H1 (cell line): Measurements from ENCODE around the gene TXNDC16.

Experiments used
- BCL11A ChIP-seq, 2 experiments: IDR thresholded peaks; one replicate each; pipeline ENCODE4 v1.6.1; 2011; ENCODE audit warnings: low read depth in 2 of 2, low read length in 2 of 2, mild to moderate bottlenecking in 2 of 2
- BRCA1 ChIP-seq: IDR thresholded peaks from 2 replicates; pipeline ENCODE4 v1.6.1; 2012; ENCODE audit warnings: low read depth, low read length, improper control_type of control experiment
- CBX8 ChIP-seq: fragments of 300-800, 300-1000 bp; sonication (generic); IDR thresholded peaks from 2 replicates; pipeline ENCODE4 v1.7.1; 2016; ENCODE audit warnings: low read depth, low read length, borderline replicate concordance
- CTCF ChIP-seq, 3 experiments: IDR thresholded peaks; 1 replicate in 2 of 3; 2 replicates in 1 of 3; pipeline versions ENCODE4 v1.5.1 to v1.6.1; 2011; ENCODE audit warnings: low read length in 3 of 3, mild to moderate bottlenecking in 3 of 3, inconsistent platforms in 2 of 3, low read depth in 1 of 3, moderate library complexity in 1 of 3; ENCODE audit not compliant: insufficient read depth in 1 of 3; ENCODE audit errors: control extremely low read depth in 1 of 3
- HDAC6 ChIP-seq: IDR thresholded peaks from one replicate; pipeline ENCODE4 v1.7.1; 2012; ENCODE audit warnings: low read depth, mild to moderate bottlenecking, inconsistent platforms, low read length, moderate library complexity
- MAFK ChIP-seq: IDR thresholded peaks from 2 replicates; pipeline ENCODE4 v1.6.1; 2012; ENCODE audit warnings: low read depth, mild to moderate bottlenecking, improper control_type of control experiment, low read length
- MAX ChIP-seq: IDR thresholded peaks from 2 replicates; pipeline ENCODE4 v1.6.1; 2012; ENCODE audit warnings: inconsistent platforms
- POLR2A ChIP-seq, 2 experiments: IDR thresholded peaks; 1 replicate in 1 of 2; 2 replicates in 1 of 2; pipeline ENCODE4 v1.6.1; 2011; ENCODE audit warnings: low read depth in 2 of 2, low read length in 2 of 2, mild to moderate bottlenecking in 2 of 2; ENCODE audit errors: control extremely low read depth in 1 of 2
- RFX5 ChIP-seq: IDR thresholded peaks from 2 replicates; pipeline ENCODE4 v1.6.1; 2011; ENCODE audit warnings: low read depth, low read length, improper control_type of control experiment, borderline replicate concordance
- USF2 ChIP-seq: IDR thresholded peaks from 2 replicates; pipeline ENCODE4 v1.6.1; 2011; ENCODE audit warnings: low read length, improper control_type of control experiment

GRCh38 chr14:52472728-52473127, 79.6 kb downstream of the TXNDC16 start:
- TF ChIP-seq BRCA1: no peak
- TF ChIP-seq CTCF (IDR thresholded peaks at IDR 0.05; ENCODE audit: control extremely low read depth in 1 of 3, insufficient read depth in 1 of 3, low read depth in 1 of 3, low read length in 3 of 3): no peak
- TF ChIP-seq USF2: no peak
- TF ChIP-seq HDAC6: no peak
- no peak for TF ChIP-seq CBX8
- no peak for TF ChIP-seq POLR2A (IDR thresholded peaks at IDR 0.05; ENCODE audit: control extremely low read depth in 1 of 2, low read depth in 2 of 2, low read length in 2 of 2)
- TF ChIP-seq MAFK: no peak
- TF ChIP-seq RFX5: no peak
- TF ChIP-seq BCL11A (IDR thresholded peaks at IDR 0.05; ENCODE audit: low read depth in 2 of 2, low read length in 2 of 2): no peak
- no peak for TF ChIP-seq MAX
